SK-N-SH (cell line): Measurements from ENCODE around the gene SHROOM4.

Experiments
- TAF1 ChIP-seq: IDR thresholded peaks from 2 replicates; pipeline ENCODE4 v1.6.1; 2012; ENCODE audit warnings: low read depth, mild to moderate bottlenecking, low read length, moderate library complexity, borderline replicate concordance
- YY1 ChIP-seq: IDR thresholded peaks from 2 replicates; pipeline ENCODE4 v1.4.0; 2012; ENCODE audit warnings: low read depth, mild to moderate bottlenecking
- TF ChIP-seq, protein P1 (sequence below): fragments of 200-600 bp; sonication (generic); IDR thresholded peaks from 2 replicates; pipeline ENCODE4 v1.6.1; 2017; ENCODE audit warnings: antibody characterized with exemption, mild to moderate bottlenecking, moderate library complexity

- no peak for TF ChIP-seq TAF1
- TF ChIP-seq, protein P1, sequence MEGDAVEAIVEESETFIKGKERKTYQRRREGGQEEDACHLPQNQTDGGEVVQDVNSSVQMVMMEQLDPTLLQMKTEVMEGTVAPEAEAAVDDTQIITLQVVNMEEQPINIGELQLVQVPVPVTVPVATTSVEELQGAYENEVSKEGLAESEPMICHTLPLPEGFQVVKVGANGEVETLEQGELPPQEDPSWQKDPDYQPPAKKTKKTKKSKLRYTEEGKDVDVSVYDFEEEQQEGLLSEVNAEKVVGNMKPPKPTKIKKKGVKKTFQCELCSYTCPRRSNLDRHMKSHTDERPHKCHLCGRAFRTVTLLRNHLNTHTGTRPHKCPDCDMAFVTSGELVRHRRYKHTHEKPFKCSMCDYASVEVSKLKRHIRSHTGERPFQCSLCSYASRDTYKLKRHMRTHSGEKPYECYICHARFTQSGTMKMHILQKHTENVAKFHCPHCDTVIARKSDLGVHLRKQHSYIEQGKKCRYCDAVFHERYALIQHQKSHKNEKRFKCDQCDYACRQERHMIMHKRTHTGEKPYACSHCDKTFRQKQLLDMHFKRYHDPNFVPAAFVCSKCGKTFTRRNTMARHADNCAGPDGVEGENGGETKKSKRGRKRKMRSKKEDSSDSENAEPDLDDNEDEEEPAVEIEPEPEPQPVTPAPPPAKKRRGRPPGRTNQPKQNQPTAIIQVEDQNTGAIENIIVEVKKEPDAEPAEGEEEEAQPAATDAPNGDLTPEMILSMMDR = peak; percentile 74
- no peak for TF ChIP-seq YY1
These were observed 234.0 kb downstream of the SHROOM4 start for GRCh38 chrX:50579955-50580354.
